Gastrocnemius medialis (tissue), 4 donors: ENCODE results near the gene LYPD4. TPM values are rescaled to one million over a fixed set of nuclear protein-coding genes. Genes with fewer than 3 reads are reported as not detected.

Experiments
- ATAC-seq, 2 donors: fragments of 150-250 bp; one replicate each; pipeline ENCODE4 v1.9.1; 2016
- DNase-seq, 2 donors: peaks; one replicate each; pipeline ENCODE4 v3.0.0-alpha.2; 2019
- H3K27ac ChIP-seq, 4 donors: fragments of 200-600 bp; sonication (generic); 1 replicate in 1 of 4; 2 replicates in 3 of 4; pipeline ENCODE4 v1.5.1; 2016 to 2018; ENCODE audit warnings: mild to moderate bottlenecking in 2 of 4, moderate library complexity in 1 of 4
- H3K27me3 ChIP-seq, 3 donors: fragments of 200-600 bp; sonication (generic) in 2 of 3; 1 replicate in 1 of 3; 2 replicates in 2 of 3; pipeline versions ENCODE4 v1.5.1 to v1.6.0; 2016 to 2019; ENCODE audit warnings: mild to moderate bottlenecking in 1 of 3, moderate library complexity in 1 of 3
- H3K36me3 ChIP-seq, 2 donors: fragments of 200-600 bp; sonication (generic) in 1 of 2; one replicate each; pipeline ENCODE4 v1.5.1; 2017 to 2018
- H3K4me1 ChIP-seq, 2 donors: fragments of 200-600 bp; sonication (generic) in 1 of 2; one replicate each; pipeline ENCODE4 v1.5.1; 2016 to 2017; ENCODE audit warnings: mild to moderate bottlenecking in 2 of 2
- H3K4me3 ChIP-seq, 4 donors: fragments of 200-600 bp; sonication (generic) in 3 of 4; 1 replicate in 1 of 4; 2 replicates in 3 of 4; pipeline ENCODE4 v1.5.1; 2016 to 2019; ENCODE audit warnings: mild to moderate bottlenecking in 2 of 4
- H3K9me3 ChIP-seq, 3 donors: fragments of 200-600 bp; sonication (generic) in 2 of 3; 1 replicate in 1 of 3; 2 replicates in 2 of 3; pipeline ENCODE4 v1.5.1; 2016 to 2019
- POLR2A ChIP-seq, 2 donors: fragments of 450-650 bp; IDR thresholded peaks; one replicate each; pipeline ENCODE4 v1.6.1; 2017; ENCODE audit warnings: antibody characterized with exemption in 2 of 2, mild to moderate bottlenecking in 2 of 2, moderate library complexity in 2 of 2
- in situ Hi-C, 4 donors: fragments of 200-750 bp; cut with MboI; loops; one replicate each; pipeline versions ENCODE4 v1.15.0 to v1.8.0; 2017; ENCODE audit warnings: low sequenced_read_pairs in 4 of 4
- intact Hi-C: fragments of 100-400 bp; cut with DNase I; formaldehyde crosslinking; loops from one replicate; pipeline ENCODE4 v1.15.1; 2023; ENCODE audit warnings: low total_unique reads
- total RNA-seq, 4 donors: library from RNA; depleted of rRNA; stranded (reverse); fragments of >200 nt; gene quantifications; one replicate each; pipeline versions ENCODE4 v1.1.0 to v1.2.3, GENCODE V29; 2016
- TF ChIP-seq, protein P1 (sequence below), 5 experiments: fragments of 450-650 bp in 3 of 5; fragments of 200-600 bp in 2 of 5; sonication (generic) in 2 of 5; IDR thresholded peaks in 4 of 5; conservative IDR thresholded peaks in 1 of 5; 1 replicate in 4 of 5; 2 replicates in 1 of 5; pipeline ENCODE4 v1.5.1; 2016 to 2019; ENCODE audit warnings: antibody characterized with exemption in 5 of 5, mild to moderate bottlenecking in 3 of 5, moderate library complexity in 3 of 5

The LYPD4 gene
- total RNA-seq, 4 donors from 2014 or later: not detected

DNA sequence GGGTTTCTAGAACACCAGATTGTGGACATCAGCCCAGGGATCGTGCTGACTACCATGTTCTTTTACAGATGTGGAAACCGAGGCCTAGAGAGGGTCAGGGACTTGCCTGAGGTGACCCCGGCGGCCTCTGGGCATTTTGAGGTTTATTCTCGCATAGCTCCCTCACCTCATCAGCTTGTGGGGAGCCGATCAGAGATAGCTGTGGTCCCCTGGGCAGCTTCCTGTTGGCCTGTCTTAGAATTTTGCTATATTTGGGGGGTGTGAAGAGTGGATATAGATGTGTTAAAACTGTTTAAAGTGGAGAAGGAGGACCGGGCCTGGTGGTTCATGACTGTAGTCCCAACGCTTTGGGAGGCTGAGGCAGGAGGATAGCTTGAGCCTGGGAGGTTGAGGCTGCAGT, 45.4 kb upstream of the LYPD4 start:
- Histone ChIP-seq H3K27ac (no peak overlapping the region), H3K9me3 (no peaks in the 10 kb centered on the region), H3K4me1 (peaks cover 7 to 11% of the 10 kb centered on the region in 2 donors), H3K27me3 (no peaks in the 10 kb centered on the region), H3K4me3 (no peak overlapping the region), H3K36me3 (peaks cover 0 to 27% of the 10 kb centered on the region in 2 donors)
- no peak for ATAC-seq
- TF ChIP-seq POLR2A (IDR thresholded peaks at IDR 0.05): no peak
- TF ChIP-seq, protein P1, sequence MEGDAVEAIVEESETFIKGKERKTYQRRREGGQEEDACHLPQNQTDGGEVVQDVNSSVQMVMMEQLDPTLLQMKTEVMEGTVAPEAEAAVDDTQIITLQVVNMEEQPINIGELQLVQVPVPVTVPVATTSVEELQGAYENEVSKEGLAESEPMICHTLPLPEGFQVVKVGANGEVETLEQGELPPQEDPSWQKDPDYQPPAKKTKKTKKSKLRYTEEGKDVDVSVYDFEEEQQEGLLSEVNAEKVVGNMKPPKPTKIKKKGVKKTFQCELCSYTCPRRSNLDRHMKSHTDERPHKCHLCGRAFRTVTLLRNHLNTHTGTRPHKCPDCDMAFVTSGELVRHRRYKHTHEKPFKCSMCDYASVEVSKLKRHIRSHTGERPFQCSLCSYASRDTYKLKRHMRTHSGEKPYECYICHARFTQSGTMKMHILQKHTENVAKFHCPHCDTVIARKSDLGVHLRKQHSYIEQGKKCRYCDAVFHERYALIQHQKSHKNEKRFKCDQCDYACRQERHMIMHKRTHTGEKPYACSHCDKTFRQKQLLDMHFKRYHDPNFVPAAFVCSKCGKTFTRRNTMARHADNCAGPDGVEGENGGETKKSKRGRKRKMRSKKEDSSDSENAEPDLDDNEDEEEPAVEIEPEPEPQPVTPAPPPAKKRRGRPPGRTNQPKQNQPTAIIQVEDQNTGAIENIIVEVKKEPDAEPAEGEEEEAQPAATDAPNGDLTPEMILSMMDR (IDR thresholded peaks at IDR 0.05 in 4 of 5, conservative IDR thresholded peaks at IDR 0.05 in 1 of 5): no peak
- DNase-seq: no peak
- in situ Hi-C loops: no loop called here
- intact Hi-C loops: loop anchor here (10.0 kb wide), 1 partner anchor 1605 kb away; the partner anchor contains the start of gene AKT2

GRCh38 chr19:41888926-41889325, 44.4 kb upstream of the LYPD4 start:
- ATAC-seq (no peak), DNase-seq (no peak)
- Histone ChIP-seq H3K4me1 (peaks cover 12 to 16% of the 10 kb centered on the region in 2 donors), H3K27ac (no peak overlapping the region), H3K9me3 (no peaks in the 10 kb centered on the region), H3K27me3 (no peaks in the 10 kb centered on the region), H3K4me3 (no peak overlapping the region), H3K36me3 (peaks cover 0 to 22% of the 10 kb centered on the region in 2 donors)
- TF ChIP-seq POLR2A (IDR thresholded peaks at IDR 0.05): no peak
- TF ChIP-seq, protein P1 (IDR thresholded peaks at IDR 0.05 in 4 of 5, conservative IDR thresholded peaks at IDR 0.05 in 1 of 5): no peak
- intact Hi-C loops: loop anchor here (10.0 kb wide), 1 partner anchor 1604 kb away; the partner anchor contains the start of gene AKT2
- in situ Hi-C loops: no loop called here

- in situ Hi-C loops (no loop called here), intact Hi-C loops (loop anchor here (10.0 kb wide), 1 partner anchor 1603 kb away; the partner anchor contains the start of gene AKT2)
- ATAC-seq (no peak), DNase-seq (no peak)
- no peak overlapping the region for H3K4me3 ChIP-seq
- H3K27me3 ChIP-seq: no peaks in the 10 kb centered on the region
- peaks cover 12 to 16% of the 10 kb centered on the region in 2 donors for H3K4me1 ChIP-seq
- no peak for TF ChIP-seq POLR2A (IDR thresholded peaks at IDR 0.05)
- TF ChIP-seq, protein P1 (IDR thresholded peaks at IDR 0.05 in 4 of 5, conservative IDR thresholded peaks at IDR 0.05 in 1 of 5): no peak
- no peaks in the 10 kb centered on the region for H3K9me3 ChIP-seq
- peaks cover 0 to 21% of the 10 kb centered on the region in 2 donors for H3K36me3 ChIP-seq
- no peak overlapping the region for H3K27ac ChIP-seq
Observed at GRCh38 chr19:41887711-41888382, 43.4 kb upstream of the LYPD4 start.

- Histone ChIP-seq H3K4me1 (peaks cover 16 to 18% of the 10 kb centered on the region in 2 donors), H3K27ac (no peak overlapping the region), H3K9me3 (no peaks in the 10 kb centered on the region), H3K27me3 (no peaks in the 10 kb centered on the region), H3K36me3 (peaks cover 0 to 13% of the 10 kb centered on the region in 2 donors), H3K4me3 (no peak overlapping the region)
- TF ChIP-seq, protein P1 (IDR thresholded peaks at IDR 0.05 in 4 of 5, conservative IDR thresholded peaks at IDR 0.05 in 1 of 5): no peak
- no peak for TF ChIP-seq POLR2A (IDR thresholded peaks at IDR 0.05)
- ATAC-seq: no peak
- in situ Hi-C loops: no loop called here
- intact Hi-C loops: loop anchor here (10.0 kb wide), 1 partner anchor 1602 kb away; the partner anchor contains the start of gene AKT2
- DNase-seq: no peak
Observed at GRCh38 chr19:41886761-41887710, 42.6 kb upstream of the LYPD4 start.
